DND-41 (cell line): ENCODE measurements around the gene SLC6A9.

ENCODE experiments used
- ATAC-seq: fragments of 200-7000 bp; cut with Tn5 transposase; 3 replicates; pipeline ENCODE4 v1.9.1; 2021; ENCODE audit warnings: low read depth; ENCODE audit not compliant: insufficient read depth
- DNase-seq: peaks from one replicate; pipeline ENCODE4 v3.0.0-alpha.2; 2020
- H2AFZ ChIP-seq: 2 replicates; pipeline ENCODE4 v1.6.0; 2012; ENCODE audit warnings: low read depth, low read length
- H3K27ac ChIP-seq: 2 replicates; pipeline ENCODE4 v1.5.1; 2012; ENCODE audit warnings: low read length, inconsistent platforms
- H3K27me3 ChIP-seq: fragments of 200-600 bp; sonication (generic); 2 replicates; pipeline ENCODE4 v1.6.0; 2012; ENCODE audit warnings: low read length, mild to moderate bottlenecking, inconsistent platforms; ENCODE audit not compliant: insufficient read depth, poor library complexity
- H3K36me3 ChIP-seq: 2 replicates; pipeline ENCODE4 v1.5.1; 2012; ENCODE audit warnings: low read length, inconsistent platforms; ENCODE audit not compliant: insufficient read depth
- H3K4me1 ChIP-seq: 2 replicates; pipeline ENCODE4 v1.5.1; 2012; ENCODE audit warnings: mild to moderate bottlenecking, low read length; ENCODE audit not compliant: insufficient read depth
- H3K4me2 ChIP-seq: 2 replicates; pipeline ENCODE4 v1.6.0; 2012; ENCODE audit warnings: mild to moderate bottlenecking, moderate library complexity, low read length, inconsistent platforms; ENCODE audit not compliant: insufficient read depth
- H3K4me3 ChIP-seq, 2 experiments: fragments of 200-600 bp in 1 of 2; shearing (Covaris generic) in 1 of 2; 2 replicates each; pipeline ENCODE4 v1.5.1; 2012 to 2016; ENCODE audit warnings: inconsistent platforms in 2 of 2, low read length in 2 of 2, mild to moderate bottlenecking in 2 of 2, low read depth in 1 of 2, moderate library complexity in 1 of 2
- H3K79me2 ChIP-seq: 2 replicates; pipeline ENCODE4 v1.6.0; 2012; ENCODE audit warnings: low read length, inconsistent platforms; ENCODE audit not compliant: insufficient read depth
- H3K9ac ChIP-seq: 2 replicates; pipeline ENCODE4 v1.6.0; 2012; ENCODE audit warnings: low read depth, mild to moderate bottlenecking, inconsistent platforms, low read length, moderate library complexity
- H3K9me3 ChIP-seq: 2 replicates; pipeline ENCODE4 v1.5.1; 2012; ENCODE audit warnings: low read length, moderate library complexity, mild to moderate bottlenecking, inconsistent platforms; ENCODE audit not compliant: insufficient read depth, severe bottlenecking
- H4K20me1 ChIP-seq: 2 replicates; pipeline ENCODE4 v1.6.0; 2012; ENCODE audit warnings: low read length; ENCODE audit not compliant: insufficient read depth
- CTCF ChIP-seq: IDR thresholded peaks from 2 replicates; pipeline ENCODE4 v1.5.1; 2012; ENCODE audit warnings: borderline replicate concordance, low read length, moderate library complexity, mild to moderate bottlenecking; ENCODE audit not compliant: poor library complexity, severe bottlenecking; ENCODE audit errors: extremely low read depth
- EZH2 ChIP-seq: IDR thresholded peaks from 3 replicates; pipeline ENCODE4 v1.6.1; 2012; ENCODE audit warnings: borderline replicate concordance, low read depth, mild to moderate bottlenecking, moderate library complexity, low read length, inconsistent platforms; ENCODE audit not compliant: severe bottlenecking

The SLC6A9 gene

GRCh38 chr1:44000122-44000665 lies 31.1 kb downstream of the SLC6A9 start:
- H3K79me2 ChIP-seq, result no peaks in the 10 kb centered on the region
- no peaks in the 10 kb centered on the region; the same call in 1 of the 2 replicates for H4K20me1 ChIP-seq
- H2AFZ ChIP-seq, result no peak overlapping the region
- no peak for DNase-seq
- no peaks in the 10 kb centered on the region for H3K4me1 ChIP-seq
- no peaks in the 10 kb centered on the region for H3K9me3 ChIP-seq
- ATAC-seq, result no peak
- no peak overlapping the region for H3K4me2 ChIP-seq
- TF ChIP-seq EZH2 (no peak), CTCF (no peak)
- no peaks in the 10 kb centered on the region for H3K36me3 ChIP-seq
- H3K4me3 ChIP-seq, result no peak overlapping the region
- no peak overlapping the region for H3K27ac ChIP-seq
- no peaks in the 10 kb centered on the region for H3K27me3 ChIP-seq
- H3K9ac ChIP-seq, result no peak overlapping the region

GRCh38 chr1:43999455-43999854 lies 31.8 kb downstream of the SLC6A9 start:
- no peak for DNase-seq
- H3K27ac ChIP-seq, result no peak overlapping the region
- ATAC-seq, result no peak
- H3K9me3 ChIP-seq, result no peaks in the 10 kb centered on the region
- H3K36me3 ChIP-seq, result no peaks in the 10 kb centered on the region
- no peak overlapping the region for H3K4me3 ChIP-seq
- no peaks in the 10 kb centered on the region for H3K4me1 ChIP-seq
- H3K79me2 ChIP-seq, result no peaks in the 10 kb centered on the region
- H3K27me3 ChIP-seq, result no peaks in the 10 kb centered on the region
- TF ChIP-seq EZH2, result no peak
- no peak for TF ChIP-seq CTCF
- H3K9ac ChIP-seq, result no peak overlapping the region
- H3K4me2 ChIP-seq, result no peak overlapping the region
- peaks cover 4% of the 10 kb centered on the region; the same call in 1 of the 2 replicates for H4K20me1 ChIP-seq
- H2AFZ ChIP-seq, result no peak overlapping the region

- peaks cover 7% of the 10 kb centered on the region; the same call in 1 of the 2 replicates for H4K20me1 ChIP-seq
- no peak for TF ChIP-seq EZH2
- no peak for TF ChIP-seq CTCF
- no peaks in the 10 kb centered on the region for H3K27me3 ChIP-seq
- H3K4me2 ChIP-seq, result no peak overlapping the region
- H3K27ac ChIP-seq, result no peak overlapping the region
- H3K4me1 ChIP-seq, result no peaks in the 10 kb centered on the region
- H3K9me3 ChIP-seq, result no peaks in the 10 kb centered on the region
- no peak for ATAC-seq
- H3K36me3 ChIP-seq, result no peaks in the 10 kb centered on the region
- DNase-seq, result no peak
- H3K79me2 ChIP-seq, result no peaks in the 10 kb centered on the region
- no peak overlapping the region for H3K9ac ChIP-seq
- H3K4me3 ChIP-seq, result no peak overlapping the region
- H2AFZ ChIP-seq, result no peak overlapping the region
Observed at GRCh38 chr1:43998000-43998378, 33.3 kb downstream of the SLC6A9 start.
